Peyer's patch (tissue), 4 donors: ENCODE results near the gene DGCR2.
"Not testable (repeated sequence)": the region's sequence is repeated elsewhere in the genome, so short reads cannot be mapped to it uniquely, and the experiment has no call there.

Experiments used
- POLR2A ChIP-seq, 2 donors: fragments of 450-650 bp; IDR thresholded peaks; one replicate each; pipeline ENCODE4 v1.5.1; 2017; ENCODE audit warnings: antibody characterized with exemption in 2 of 2, mild to moderate bottlenecking in 2 of 2, moderate library complexity in 2 of 2
- TF ChIP-seq, protein P1 (sequence below), 6 experiments: fragments of 450-650 bp in 4 of 6; fragments of 200-600 bp in 2 of 6; sonication (generic) in 1 of 6; IDR thresholded peaks; one replicate each; pipeline ENCODE4 v1.5.1; 2017 to 2019; ENCODE audit warnings: antibody characterized with exemption in 6 of 6, mild to moderate bottlenecking in 3 of 6, moderate library complexity in 1 of 6

GRCh38 chr22:19034724-19035120 lies 87.5 kb downstream of the DGCR2 start:
- TF ChIP-seq POLR2A (IDR thresholded peaks at IDR 0.05): not testable (repeated sequence)
- TF ChIP-seq, protein P1, sequence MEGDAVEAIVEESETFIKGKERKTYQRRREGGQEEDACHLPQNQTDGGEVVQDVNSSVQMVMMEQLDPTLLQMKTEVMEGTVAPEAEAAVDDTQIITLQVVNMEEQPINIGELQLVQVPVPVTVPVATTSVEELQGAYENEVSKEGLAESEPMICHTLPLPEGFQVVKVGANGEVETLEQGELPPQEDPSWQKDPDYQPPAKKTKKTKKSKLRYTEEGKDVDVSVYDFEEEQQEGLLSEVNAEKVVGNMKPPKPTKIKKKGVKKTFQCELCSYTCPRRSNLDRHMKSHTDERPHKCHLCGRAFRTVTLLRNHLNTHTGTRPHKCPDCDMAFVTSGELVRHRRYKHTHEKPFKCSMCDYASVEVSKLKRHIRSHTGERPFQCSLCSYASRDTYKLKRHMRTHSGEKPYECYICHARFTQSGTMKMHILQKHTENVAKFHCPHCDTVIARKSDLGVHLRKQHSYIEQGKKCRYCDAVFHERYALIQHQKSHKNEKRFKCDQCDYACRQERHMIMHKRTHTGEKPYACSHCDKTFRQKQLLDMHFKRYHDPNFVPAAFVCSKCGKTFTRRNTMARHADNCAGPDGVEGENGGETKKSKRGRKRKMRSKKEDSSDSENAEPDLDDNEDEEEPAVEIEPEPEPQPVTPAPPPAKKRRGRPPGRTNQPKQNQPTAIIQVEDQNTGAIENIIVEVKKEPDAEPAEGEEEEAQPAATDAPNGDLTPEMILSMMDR (IDR thresholded peaks at IDR 0.05): not testable (repeated sequence)
